Left kidney (tissue), 2 donors: ENCODE measurements around the gene GDF15. TPM values are rescaled to one million over a fixed set of nuclear protein-coding genes. Genes with fewer than 3 reads are reported as not detected.
"Not testable (repeated sequence)": the region's sequence is repeated elsewhere in the genome, so short reads cannot be mapped to it uniquely, and the experiment has no call there.

Source experiments
- DNase-seq: peaks from one replicate; pipeline ENCODE4 v3.0.0-alpha.2; 2013
- polyA plus RNA-seq: library from polyadenylated mRNA; unstranded; fragments of 120-200 nt; gene quantifications from one replicate; pipeline ENCODE4 v1.2.1, GENCODE V29; 2013; ENCODE audit not compliant: insufficient read length

The GDF15 gene
- polyA plus RNA-seq, 1 donor: 4.2 TPM

DNA sequence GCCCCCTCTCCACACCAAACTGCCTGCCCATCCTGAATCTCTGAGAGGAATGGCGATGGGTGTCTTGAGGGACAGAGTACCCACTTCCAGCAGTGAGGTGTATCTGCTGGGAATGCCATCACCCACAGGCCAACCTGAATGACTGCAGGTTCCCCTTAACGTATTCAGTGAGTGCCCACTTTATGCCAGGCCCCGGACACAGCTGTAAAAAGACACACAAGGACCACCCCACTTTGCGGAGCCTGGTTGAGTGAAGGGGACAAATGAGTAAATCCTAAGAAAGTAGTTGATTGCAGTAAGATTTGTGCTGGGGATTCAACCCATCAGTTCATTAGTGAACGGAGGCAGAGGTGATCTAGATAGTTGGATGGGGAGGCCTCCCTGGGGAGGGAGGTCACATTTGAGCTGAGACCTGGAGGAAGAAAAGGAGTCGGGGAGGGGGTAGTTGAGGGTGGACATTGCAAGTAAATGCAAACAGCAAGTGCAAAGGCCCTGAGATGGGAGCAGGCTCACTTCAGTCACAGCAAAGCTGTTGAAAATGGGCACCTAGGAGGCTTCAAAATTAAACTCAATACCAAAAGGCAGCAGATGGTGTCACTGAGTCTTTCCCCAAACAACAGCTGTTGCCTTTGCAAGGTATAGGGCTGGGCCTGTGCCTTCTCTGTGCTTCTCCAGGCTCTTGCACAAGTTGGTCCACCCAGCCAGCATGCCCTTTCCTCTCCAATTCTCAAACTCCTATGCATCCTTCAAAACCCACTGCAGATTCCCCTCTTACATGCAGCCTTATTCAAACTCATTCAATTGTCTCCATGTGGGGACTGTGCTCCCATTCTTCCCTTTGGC is 4.3 kb downstream of the GDF15 start:
- DNase-seq: no peak

DNA sequence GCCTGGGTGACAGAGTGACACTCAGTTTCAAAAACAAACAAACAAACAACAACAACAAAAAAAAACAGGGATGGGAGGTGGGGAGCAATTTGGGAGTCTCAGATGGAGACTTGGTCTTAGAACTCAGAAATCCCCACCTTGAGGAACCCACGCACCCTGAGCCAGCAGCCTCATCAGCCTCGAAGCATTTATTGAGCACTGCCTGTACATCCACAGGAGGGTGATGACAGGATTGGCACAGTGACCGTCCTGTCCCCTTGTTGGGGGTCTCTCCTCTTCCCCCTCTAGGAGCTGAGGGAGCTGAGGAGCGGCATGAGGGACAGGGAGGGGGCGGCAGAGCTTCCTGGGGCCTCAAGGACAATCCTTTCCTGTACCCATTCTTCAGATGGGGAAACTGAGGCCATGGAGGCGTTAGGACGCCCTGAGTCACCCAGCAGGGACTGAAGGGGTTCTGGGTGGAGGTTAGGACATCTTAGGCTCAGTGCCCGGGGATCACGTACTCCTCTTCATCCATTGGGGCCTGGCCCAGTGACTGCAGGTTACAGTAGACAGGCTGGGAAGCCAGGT is 5.6 kb downstream of the GDF15 start:
- no peak for DNase-seq

DNA sequence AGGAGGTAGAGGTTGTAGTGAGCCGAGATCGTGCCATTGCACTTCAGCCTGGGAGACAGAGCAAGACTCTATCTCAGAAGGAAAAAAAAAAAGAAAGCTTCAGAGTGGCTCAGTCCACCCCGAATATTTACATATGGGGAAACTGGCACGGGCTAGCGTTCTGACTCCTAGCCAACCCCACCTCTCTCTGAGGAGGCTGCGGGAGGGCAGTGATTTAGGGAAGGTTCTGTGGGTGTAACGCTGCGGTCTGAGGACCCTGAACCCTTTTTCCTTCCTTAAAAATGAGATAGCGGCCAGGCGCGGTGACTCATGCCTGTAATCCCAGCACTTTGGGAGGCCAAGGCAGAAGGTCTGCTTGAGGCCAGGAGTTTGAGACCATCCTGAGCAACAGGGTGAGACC is 6.5 kb downstream of the GDF15 start:
- no peak for DNase-seq

DNA sequence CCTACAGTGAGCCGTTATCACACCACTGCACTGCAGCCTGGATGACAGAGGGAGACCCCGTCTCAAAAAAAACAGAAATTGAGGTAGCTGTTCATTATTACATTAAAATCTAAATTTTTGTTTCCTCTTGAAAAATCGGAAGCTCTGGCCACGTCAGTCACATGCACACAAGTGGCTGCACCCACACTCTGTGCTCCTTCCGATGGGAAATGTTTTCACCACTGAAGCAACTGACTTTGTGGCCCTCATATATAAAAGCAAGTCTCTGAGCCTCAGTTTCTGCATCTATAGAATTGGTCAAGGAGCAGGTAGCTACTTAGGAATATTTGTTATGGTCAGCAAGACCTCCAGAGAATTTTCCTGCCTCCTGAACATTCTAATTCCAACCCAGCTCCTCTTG is 7.0 kb downstream of the GDF15 start:
- no peak for DNase-seq

DNA sequence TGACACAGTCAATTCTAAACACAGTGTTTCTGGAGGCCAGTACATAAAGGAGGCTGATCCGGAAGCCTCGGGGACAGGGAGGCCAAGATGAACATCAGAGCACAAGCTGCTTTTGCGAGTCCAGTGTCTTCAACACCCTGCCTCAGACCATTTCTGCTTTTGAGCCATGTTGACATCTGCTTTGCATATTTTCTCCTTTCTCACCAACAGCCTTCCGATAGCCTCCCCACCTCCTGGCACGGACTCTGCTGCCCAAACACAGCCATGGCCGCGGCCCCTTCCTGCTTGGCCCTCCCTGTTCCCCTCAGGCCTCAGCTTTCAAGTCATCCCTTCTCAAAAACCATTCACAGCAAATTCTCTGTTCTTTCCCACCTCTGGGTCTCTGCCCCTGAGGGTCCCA is 7.9 kb downstream of the GDF15 start:
- no peak for DNase-seq

DNA sequence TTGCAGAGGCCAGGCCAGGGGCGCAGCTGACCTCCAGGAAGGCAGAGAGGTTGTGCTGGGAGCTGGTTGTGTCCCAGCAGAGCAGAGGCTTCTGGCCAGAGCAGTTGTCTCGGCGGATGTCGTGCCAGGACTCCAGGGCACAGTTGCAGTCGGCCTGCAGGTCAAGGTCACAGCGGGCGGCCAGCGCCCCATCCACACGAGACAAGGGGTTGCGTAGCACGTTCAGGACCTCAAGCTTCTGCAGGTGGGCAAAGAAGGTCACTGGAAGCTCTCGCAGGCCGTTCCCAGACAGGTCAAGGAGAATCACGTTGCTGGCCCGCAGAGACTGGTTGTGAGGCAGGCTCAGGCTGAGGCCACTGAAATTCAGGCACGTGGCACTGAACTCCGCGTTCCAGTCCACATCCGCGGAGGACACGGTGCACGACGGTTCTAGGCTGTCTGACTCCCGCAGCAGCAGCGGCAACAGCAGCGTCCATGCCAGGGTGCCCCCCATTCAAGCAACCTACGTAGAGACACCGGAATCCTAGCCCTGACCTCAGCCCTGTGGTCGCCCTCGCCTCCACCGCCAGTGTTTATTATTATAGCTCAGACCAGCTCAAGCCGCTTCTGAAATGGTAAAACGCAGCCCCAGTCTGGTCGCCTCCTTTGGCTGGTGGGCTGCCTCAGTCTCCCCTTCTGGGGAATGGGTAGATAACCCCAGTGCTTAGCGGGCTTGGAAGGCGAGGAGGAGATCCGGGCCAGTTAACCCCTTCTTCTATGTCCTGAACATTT is 10.7 kb downstream of the GDF15 start:
- no peak for DNase-seq

DNA sequence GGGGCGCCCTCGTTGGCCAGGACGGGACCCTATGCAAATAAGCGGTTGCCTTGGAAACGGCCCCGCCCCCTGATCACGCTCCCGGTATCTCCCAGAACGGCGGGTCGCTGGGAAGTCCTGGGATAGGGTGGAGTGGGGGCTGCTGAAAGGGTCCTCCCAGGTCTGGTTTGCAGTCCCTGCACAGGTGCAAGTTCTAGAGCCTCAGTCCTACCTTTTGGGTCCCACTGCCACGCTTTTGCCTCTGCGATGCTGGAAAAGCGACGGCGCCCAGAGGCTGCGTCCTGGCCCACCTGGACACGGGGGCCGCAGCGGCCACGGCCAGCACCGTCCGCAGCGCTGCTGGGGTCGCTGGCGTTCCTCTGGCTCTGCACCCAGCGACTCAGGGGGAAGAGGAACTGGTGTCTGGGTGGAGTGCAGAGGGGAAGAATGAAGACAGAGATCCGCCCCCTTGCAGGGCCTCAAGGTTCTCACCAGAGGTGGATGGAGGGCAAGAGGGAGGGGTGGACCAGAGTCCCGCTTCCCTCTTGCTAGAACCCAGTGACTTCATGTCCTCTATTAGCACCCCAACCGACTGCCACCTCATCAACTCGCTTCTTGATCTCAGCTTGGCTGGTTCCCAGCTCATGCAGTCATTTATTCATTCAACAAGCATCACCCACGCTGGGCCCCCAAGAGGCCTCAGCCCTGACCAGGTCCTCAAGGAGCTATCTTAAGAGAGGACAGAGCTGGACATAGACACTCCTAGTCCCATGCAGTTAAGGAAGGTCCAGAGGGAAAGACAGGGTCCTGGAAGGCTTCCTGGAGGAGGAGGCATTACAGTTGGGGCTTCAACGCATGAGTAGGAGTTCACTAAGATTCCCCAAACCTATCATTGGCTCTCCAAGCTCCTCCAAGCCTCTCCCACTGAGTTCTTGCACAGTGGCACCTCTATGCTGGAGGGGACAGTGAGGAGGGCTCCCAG is 11.6 kb downstream of the GDF15 start, which contains the start of gene LRRC25:
LRRC25 (minus strand) TSS at position 381 of the 961 bp plus-strand sequence. CDS start 659 bp downstream, outside the sequence.
- DNase-seq: no peak

DNA sequence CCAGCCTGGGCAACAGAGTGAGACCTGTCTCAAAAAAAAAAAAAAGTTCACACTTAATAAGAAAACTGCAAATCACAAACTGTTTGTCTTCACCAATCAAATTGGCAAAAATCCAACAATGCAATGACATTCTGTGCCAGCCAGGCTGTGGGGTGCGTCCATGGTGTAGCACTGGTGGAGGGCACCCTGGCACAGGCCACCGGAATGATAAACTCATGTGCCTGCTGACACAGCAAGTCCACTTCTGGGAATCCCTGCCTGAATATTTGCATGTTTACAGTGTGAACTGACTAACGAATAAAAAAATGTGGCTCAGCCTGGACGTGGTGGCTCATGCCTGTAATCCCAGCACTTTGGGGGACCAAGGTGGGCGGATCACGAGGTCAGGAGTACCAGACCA is 13.1 kb downstream of the GDF15 start:
- no peak for DNase-seq

DNA sequence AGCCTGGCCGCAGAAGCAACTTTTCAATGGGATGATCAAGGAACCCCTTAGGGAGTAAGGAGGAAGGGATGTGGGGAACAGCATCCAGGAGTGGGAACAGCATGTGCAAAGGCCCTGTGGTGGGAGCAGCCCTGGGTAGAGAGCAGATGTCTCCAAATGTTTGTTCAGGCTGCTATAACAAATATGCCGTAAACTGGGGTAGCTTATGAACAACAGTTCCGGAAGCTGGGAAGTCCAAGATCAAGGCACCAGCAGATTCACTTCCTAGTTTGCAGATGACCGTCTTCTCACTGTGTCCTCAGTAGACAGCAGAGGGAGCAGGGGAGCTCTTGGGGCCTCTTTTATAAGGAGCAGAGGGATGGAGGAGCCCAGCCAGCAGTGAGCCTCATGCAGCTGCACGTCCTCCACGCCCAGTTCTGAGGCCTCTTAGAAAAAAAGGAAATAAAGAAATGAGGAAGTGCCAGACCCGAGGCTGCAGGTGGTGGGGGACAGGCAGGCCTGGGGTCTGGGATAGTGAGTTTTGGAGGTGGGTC is 15.7 kb downstream of the GDF15 start:
- no peak for DNase-seq

DNA sequence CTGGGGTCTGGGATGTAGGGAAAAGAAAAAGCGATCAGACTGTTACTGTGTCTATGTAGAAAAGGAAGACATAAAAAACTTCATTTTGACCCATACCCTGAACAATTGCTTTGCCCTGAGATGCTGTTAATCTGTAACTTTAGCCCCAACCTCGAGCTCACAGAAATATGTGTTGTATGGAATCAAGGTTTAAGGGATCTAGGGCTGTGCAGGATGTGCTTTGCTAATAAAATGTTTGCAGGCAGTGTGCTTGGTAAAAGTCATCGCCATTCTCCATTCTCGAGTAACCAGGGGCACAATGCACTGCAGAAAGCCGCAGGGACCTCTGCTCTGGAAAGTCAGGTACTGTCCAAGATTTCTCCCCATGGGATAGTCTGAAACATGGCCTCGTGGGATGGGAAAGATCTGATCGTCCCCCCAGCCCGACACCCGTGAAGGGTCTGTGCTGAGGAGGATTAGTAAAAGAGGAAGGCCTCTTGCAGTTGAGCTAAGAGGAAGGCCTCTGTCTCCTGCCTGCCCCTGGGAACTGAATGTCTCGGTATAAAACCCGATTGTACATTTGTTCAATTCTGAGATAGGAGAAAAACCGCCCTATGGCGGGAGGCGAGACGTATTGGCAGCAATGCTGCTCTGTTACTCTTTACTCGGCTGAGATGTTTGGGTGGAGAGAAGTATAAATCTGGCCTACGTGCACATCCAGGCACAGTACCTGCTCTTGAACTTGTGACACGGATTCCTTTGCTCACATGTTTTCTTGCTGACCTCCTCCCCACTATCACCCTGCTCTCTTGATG is 16.7 kb downstream of the GDF15 start:
- not testable (repeated sequence) for DNase-seq

DNA sequence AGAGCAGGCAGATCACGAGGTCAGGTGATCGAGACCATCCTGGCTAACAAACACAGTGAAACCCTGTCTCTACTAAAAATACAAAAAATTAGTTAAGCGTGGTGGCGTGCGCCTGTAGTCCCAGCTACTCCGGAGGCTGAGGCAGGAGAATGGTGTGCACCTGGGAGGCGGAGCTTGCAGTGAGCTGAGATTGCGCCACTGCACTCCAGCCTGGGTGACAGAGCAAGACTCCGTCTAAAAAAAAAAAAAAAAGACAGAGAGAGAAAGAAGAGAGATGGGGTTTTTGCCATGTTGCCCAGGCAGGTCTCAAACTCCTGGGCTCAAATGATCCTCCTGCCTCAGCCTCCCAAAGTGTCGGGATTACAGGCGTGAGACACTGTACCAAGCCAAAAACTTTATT is 19.8 kb downstream of the GDF15 start:
- DNase-seq: not testable (repeated sequence)

DNA sequence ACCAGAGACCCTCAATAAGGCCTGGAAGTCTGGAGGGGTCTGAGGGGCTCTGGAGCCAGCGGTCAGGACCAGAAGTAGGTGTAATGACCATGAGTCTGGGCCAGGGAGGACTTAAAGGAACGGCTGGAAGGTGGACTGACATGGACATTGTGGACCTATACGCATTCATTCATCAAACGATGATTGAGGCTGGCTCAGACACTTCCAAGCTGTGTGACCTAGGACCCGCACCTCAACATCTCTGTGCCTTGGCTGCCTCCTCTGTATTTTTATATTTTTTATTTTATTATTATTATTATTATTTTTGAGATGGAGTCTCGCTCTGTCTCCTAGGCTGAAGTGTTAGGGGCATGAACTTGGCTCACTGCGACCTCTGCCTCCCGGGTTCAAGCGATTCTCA is 20.8 kb downstream of the GDF15 start:
- no peak for DNase-seq

DNA sequence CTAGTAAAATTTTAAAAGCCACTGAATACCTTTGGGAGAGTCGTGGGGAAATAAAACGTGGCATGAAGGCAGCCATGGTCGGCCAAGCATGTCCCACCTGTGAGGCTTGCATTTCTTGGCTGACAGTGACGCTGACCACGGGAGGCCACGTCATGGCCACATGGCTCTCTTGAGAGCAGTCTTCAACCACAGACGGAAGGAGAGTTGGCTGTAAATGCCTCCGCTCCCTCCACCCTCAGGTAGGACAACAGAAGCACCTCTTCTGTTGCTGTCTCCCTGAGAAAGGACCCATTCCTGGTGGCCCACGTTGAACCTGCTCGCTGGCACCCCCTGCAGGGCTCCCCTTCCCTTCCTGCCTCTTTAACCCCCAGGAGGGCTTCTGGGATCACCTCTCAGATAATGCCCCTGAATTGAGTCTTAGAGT is 22.1 kb downstream of the GDF15 start:
- DNase-seq: no peak

DNA sequence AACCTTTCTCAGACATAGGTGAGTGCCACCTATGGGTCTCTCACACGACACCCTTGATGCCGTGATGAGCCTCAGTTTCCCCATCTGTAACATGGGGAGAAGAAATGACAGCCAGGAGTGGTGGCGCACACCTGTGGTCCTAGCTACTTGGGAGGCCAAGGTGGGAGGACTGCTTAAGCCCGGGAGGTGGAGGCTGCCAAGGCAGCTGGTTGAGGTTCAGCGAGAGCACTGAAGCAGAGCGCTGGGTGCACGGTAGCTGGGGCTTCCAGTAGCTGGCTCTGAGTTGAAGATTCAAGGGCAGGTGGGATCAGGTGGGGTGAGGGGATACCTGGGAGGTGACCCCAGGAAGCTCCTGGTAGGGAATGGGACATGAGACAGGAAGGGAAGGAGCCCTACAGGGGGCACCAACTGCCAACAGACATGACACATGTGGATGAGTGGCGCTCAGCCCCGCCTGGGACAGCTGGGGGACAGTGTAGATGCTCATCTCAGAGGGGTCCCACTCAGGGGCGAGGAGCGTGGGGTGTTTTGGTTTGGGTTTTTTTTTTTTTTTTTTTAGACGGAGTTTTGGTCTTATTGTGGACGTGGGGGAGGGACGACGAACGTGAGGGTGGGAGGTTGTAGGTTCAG is 26.8 kb downstream of the GDF15 start:
- DNase-seq: no peak

DNA sequence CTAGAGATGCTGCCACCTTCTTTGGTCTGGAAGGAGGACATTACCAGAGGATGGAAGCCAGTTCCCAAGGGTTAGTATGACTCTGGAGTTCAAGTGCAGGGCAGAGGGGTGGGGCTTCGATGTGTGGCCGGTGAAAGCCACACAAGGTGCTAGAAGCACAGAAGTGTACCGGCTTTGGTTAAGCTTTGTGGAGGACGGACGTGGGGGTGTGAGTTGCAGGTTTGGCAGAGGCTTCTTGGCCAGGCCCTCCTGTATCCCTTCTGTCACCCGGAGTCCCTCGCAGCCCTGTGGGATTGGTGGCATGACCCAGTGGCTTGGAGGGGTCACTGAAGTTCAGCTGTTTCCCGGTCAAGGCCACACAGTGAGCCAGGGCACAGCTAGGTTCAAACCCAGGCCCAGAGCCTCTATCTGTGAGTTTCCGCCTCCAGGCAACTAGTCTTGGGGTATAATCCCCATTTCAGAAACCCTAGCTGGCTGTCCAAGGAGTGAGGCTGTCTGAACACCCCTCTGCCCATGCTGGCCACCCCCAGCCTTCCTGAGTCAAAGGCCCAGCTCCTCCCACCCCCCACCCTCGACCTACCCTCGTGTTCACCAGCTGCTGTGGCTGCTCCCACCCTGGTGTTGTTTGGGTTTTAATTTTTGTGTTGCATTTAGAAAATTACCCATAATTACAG is 28.7 kb downstream of the GDF15 start:
- no peak for DNase-seq

DNA sequence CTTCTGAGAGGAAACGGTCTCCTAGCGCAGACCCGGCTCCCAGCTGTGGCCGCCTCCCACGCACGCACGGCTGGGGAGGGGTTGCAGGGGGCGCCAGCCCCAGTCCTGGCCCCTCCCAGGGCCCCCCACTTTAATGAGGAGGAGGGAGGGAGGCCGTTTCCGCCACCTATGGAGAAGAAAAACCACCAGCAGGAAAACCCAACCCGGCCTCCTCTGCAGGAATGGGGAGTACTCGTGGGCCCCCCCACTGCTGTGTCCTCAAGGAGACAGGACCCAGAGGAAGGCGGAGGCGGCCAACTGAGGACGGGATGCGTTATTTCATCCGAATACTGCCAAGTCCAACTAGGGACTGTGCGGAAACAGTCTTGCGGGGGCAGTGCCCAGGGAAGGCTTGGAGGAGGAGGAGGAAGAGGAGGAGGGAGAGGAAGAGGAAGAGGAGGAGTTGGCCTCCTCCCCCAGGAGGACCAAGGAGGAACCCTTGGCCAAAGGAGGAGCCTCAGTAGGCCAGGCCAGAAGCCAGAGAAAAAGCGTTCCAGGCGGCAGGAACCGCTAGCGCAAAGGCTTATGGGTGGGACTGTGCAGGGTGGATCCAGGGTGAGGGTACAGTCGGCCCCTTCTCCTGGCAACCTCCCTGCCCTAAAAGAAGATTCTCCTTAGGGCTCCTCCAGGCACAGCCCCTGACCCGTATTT is 29.4 kb downstream of the GDF15 start:
- DNase-seq: peak; percentile 84

DNA sequence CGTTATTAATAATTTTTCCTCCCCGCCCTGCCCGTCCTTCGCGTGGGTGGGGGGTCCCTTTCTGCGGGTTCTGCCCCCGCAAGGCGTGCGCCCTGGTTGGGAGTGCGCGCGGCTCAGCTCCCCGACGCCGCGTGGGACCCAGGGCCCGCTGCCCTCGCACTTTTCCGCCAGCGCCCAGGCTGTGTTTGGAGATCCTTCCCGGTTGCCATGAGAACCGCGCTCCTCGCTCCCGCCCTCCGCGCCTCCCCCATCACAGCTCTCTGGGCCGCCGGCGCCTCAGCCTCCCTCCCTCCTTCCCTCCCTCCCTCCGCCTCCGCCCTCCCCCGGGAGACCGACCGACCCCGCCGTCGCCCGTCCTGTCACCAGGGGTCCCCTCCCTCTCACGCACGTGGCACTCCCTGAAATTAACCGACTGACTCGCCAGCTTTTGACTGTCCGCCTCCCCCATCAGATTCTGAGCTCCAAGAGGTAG is 30.9 kb downstream of the GDF15 start:
- peak; percentile 92 for DNase-seq

DNA sequence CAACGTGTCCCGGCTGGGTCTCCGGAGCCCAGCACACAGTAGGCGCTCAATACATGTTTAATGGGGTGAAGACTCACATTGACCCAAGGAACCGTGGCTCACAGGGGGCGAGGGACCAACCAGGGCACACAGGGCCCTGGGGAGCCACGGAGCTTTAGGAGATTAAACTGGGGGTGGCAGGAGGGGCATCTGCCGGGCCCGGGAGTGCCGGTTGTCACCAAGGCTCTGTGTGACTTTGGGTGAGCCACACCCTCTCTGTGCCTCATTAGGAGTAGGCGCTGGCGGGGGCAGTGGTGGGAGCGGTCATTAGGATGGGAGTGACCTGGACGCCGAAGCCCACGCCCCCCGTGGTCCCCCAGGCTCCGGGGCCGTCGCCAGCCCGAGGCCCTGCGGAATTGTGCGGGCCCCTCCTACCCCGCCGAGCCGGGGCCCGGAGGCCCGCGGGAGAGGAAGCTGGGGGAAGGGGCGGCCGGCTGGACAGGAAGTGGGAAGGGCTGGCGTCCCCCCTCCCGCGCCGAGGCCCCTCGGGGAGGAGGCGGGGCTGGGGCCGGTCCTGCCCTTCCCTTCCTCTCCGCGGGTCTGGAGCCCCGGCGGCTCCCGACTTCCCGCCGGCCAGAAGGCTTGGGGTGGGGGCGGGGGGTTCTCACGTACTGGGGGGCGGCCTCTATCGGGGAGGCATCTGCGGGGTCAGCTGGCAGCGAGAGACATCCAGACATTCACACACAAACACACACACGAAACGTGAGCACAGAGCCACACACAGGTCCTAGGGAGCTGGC is 31.5 kb downstream of the GDF15 start:
- peak; percentile 83 for DNase-seq
